GM18519 (cell line): ENCODE data around the gene CDX2.

ENCODE experiments used
- ATAC-seq: cut with Tn5 transposase; IDR thresholded peaks from one replicate; pipeline ENCODE4 v1.9.1; 2021; ENCODE audit warnings: mild to moderate bottlenecking, moderate library complexity; ENCODE audit not compliant: unreplicated experiment, low FRiP score

CDX2 gene

DNA sequence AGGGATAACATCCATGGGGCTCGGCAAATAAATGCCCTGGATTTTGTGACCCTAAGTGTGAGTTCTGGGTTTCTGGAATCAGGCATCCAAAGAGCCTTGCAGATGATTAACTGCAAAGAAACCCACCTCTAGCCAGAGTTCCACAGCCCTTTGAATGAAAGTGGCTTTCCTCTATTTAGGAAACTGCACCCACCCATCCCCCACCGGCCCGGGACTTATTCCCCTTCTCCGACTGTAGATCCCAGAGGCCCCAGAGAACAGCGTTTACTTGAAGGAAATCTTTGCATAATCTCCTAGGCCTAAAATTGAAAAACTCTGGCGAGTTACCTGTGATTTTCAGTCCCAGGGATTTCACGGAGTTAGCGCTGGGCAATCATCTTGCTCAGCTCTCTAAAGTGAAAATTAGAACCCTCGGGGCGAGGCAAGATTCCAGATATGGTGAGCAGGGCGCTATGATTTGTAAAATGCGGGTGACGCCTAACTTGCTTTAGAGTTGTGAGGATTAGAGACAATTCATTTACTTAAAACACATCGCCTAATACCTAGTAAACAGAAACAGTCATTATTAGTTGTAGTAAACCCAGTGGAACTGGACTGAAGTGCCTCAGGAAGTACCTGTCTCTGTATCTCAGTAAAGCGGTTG is 10.0 kb upstream of the CDX2 start:
- no peak for ATAC-seq

- no peak for ATAC-seq
These were observed 9.3 kb upstream of the CDX2 start for GRCh38 chr13:27978301-27978968.

DNA sequence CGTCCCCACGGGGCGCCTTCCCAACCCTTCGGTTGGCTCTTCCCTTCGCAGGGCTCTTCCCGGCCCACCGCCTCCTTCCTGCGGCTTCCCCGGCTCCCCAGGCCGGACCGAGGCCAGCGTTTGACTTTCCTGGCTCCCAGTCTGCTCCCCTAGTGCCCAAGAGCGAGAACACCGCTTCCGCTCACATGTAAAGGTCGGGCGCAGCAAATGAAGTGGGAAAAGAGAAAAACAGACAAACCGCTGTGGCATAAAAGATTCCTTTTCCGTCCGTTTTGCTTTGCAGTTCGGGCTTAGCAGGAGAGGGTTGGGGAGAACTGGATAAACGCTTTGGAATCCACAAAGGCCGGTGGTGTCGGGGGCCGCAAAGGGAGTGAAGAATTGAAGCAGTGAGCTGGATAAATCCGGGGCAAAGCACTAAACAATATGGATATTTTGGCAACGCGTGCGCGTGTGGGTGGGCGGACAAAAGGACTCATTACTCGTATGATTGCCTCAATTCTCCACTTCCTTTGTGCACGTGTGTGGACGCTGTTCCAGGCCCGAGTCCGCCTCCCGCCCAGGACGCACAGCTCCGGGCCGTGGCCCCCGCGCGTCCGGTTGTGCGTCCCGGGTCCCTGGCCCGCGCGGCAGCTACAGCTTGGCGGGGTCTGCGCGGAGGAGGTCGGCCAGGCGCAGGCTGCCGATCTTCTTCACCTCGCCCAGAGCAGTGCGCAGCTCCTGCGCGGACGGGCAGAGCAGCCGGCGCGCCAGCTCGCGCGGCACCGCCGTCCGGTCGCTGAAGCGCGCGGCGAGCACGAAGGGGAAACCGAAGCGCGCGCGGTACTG is 8.6 kb upstream of the CDX2 start:
- no peak for ATAC-seq

- ATAC-seq = no peak
These were observed 7.4 kb upstream of the CDX2 start for GRCh38 chr13:27976362-27977091.

DNA sequence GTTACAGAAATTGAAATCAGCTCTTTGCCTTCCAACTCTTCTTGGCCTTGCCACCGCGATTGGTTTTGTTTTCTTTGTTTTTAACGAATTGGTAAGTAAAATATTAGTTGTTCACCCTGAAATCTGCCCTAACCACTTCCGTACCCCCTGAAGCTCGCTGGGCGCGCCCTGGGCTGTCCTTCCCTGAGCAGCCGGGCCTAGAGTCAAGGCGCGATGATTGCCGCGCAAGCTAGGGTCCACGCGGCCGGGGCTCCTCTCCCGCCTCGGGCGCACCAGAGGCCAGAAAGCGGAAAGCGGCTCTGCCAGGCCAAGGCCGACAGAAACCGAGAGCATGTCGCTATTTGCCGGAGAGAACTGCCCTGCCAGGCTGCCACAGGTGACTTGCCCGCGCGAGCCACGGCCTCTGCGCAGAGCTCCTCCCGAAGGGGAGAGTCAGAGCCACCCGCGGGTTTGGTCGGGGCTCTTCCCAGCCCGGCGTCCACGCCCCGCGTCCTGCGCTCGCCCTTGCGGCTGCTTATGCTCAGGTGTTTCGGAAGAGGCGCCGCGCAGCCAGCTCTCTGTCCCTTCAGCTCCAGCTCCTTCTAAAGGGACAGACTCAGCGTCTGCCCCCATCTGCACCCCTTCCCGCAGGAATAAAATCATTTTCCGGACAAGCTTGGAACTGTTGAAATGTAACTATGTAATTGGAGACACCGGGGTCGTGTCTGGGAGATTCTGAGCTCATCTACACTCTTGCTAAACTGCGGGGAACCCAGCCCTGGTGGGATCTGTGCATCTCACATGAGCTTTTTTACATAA is 6.6 kb upstream of the CDX2 start:
- ATAC-seq = no peak

- no peak for ATAC-seq
These were observed 5.0 kb upstream of the CDX2 start for GRCh38 chr13:27973961-27974662.

GRCh38 chr13:27973291-27973690 is 4.2 kb upstream of the CDX2 start:
- no peak for ATAC-seq

- ATAC-seq = no peak
These were observed 3.3 kb upstream of the CDX2 start for GRCh38 chr13:27972478-27972820.

GRCh38 chr13:27971776-27972477 is 2.8 kb upstream of the CDX2 start:
- no peak for ATAC-seq

GRCh38 chr13:27971236-27971645 is 2.1 kb upstream of the CDX2 start:
- ATAC-seq = no peak

DNA sequence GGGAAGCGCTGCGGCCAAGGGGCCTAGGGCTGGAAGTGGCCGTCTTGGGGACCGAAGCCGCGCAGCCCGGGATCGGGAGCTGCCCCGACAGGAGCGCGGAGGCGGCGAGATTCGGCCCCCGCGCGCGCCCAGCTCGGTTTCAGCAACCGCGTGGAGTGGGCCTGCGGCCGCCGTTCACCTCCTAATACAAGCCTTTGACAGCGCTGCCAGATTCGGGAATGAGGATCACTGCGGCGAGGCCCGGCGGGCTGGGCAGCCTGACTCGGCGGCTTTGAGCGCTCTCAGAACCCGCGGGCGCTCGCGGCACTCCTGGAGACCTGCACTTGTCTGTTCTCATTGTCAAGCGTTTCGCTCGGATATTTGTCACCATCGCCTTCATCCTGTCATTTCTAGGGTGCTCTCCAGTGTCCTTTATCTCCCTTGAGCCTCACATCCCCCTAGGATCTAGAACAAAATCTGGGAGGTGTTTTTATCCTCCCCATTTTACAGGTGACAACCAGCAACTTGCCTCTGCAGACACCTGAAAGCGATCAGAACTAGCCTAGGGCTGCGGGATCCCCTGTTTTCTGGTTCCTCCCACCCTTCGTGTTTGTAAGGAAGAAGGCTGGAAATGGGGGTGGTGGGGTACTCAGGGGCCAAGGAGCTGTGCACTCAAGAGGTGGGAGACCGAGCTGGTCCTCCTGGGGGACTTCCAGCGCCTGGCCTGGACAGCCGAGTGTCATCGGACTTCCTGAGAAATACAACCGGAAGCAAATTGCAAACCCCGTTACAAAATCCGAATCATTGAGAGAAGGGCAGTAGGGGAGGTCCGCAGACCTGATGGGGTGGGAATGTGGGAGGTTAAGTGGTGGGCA is 1.5 kb upstream of the CDX2 start:
- no peak for ATAC-seq

DNA sequence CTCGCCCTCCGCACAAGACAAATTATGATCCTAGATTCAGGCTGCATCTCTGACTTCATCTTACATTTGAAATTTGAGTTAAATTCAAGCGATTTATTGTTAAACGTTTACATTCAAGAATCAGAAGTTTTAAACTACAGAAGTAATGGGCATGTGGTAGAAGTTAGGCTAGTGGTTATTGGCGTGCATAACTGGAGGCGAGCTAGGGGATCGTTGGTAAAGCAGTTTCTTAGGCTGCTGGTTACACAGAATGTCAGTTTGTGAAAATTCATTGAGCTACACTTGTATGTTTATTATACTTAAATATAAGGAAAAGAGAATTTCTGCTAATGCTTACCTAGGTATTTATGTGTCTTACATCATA is 733 bp upstream of the CDX2 start:
- no peak for ATAC-seq

DNA sequence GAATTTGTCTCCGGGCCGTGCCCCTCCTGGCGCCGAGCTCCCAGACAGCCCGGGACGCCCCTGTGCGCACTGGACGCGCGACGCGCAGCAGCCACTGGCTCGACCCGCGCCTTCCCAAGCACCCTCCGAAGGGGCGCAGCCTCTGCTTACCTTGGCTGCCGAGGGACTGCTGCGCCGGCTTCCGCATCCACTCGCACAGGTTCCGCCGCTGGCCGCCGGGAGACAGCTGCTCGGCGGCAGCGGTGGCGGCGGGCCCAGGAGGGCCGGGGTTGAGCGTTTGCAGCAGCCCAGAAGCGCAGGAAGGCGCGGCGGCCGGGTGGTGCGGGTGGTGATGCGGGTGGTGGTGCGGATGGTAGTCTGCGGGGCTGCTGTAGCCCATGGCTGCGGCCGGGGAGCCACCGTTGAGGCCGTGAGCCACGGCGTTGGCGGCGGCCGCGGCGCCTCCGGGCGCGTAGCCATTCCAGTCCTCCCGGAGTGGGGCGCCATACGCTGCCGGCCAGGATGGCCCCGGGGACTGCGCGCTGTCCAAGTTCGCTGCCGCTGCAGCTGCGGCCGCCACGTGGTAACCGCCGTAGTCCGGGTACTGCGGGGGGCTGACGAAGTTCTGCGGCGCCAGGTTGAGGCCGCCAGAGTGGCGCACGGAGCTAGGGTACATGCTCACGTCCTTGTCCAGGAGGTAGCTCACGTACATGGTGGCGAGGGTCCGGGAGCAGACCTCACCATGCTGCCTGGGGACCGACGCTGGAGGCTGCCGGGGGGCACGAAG is 616 bp downstream of the CDX2 start:
- ATAC-seq = no peak

DNA sequence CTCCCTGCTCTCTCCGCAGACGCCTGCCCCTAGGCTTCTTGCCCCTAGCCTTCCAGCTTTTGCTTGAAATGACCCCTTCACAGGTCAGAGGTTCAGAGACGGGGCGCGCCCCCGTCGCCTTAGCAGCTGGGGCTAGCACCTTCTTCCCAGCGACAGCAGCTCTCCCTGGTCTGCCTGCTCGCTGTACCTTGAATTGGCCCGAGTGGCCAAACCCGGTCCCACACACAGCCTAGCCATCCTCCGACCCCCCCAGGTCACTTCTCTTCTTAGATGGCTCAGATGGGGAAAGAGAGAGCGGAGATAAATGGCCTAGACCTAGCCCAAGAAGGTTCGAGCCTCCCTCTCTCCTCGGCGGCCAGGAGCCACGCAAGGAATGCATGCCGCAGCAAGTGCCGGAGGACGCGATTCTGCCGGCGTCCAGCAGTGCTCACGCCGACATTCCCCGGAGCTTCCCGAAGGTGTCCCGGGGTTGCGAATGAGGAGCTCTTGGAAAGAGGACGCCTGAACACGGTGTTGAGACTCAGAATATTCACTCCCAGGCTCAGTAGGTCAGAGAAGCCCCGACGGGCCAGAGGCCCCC is 1.3 kb downstream of the CDX2 start:
- ATAC-seq = no peak

DNA sequence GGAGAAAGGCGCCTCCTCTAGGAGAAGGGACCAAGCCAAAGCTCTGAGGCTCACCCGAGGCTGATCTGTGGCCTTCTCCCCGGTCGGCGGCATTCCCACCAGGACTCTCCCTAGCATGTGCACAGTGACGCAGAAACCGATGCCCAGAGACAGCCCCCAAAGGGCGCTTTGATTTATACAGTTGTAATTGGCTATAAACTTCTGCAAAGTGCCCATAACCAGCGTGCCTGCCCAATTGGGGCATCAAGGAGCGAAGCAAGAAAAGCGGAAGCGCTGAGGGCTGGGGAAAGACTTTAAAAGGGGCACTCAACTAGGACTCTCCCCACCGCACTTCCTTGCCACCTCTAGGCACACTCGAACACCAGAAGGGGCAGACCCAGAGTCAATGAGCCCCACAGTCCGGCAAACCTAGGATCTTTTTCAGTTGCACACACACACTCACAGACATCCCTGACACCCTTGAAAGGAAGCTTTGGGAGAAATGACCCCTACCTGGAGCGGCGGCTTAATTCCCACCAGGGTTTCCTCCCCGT is 1.8 kb downstream of the CDX2 start:
- ATAC-seq = no peak

GRCh38 chr13:27966641-27967202 is 2.4 kb downstream of the CDX2 start:
- ATAC-seq = no peak
